Karpas-422 (cell line): ENCODE data around the gene CHD9NB. TPM values are rescaled to one million over a fixed set of nuclear protein-coding genes. Genes with fewer than 3 reads are reported as not detected.
"Not testable (repeated sequence)": the region's sequence is repeated elsewhere in the genome, so short reads cannot be mapped to it uniquely, and the experiment has no call there.

Experiments
- DNase-seq: peaks from one replicate; pipeline ENCODE4 v3.0.0-alpha.2; 2015
- H2AFZ ChIP-seq: fragments of 200-600 bp; sonication (generic); 2 replicates; pipeline ENCODE4 v1.6.1; 2014; ENCODE audit warnings: antibody characterized with exemption, low read length, mixed read lengths
- H3K27ac ChIP-seq: fragments of 200-600 bp; sonication (generic); 2 replicates; pipeline ENCODE4 v1.5.1; 2014; ENCODE audit warnings: mild to moderate bottlenecking, low read length, moderate library complexity
- H3K27me3 ChIP-seq: fragments of 200-600 bp; sonication (generic); 2 replicates; pipeline ENCODE4 v1.6.1; 2014; ENCODE audit warnings: low read length, mixed read lengths
- H3K36me3 ChIP-seq: fragments of 200-600 bp; sonication (generic); 2 replicates; pipeline ENCODE4 v1.6.1; 2014; ENCODE audit warnings: low read length, mixed read lengths; ENCODE audit not compliant: insufficient read depth
- H3K4me1 ChIP-seq: fragments of 200-600 bp; sonication (generic); 2 replicates; pipeline ENCODE4 v1.6.1; 2014; ENCODE audit warnings: mild to moderate bottlenecking, low read length, mixed read lengths
- H3K4me2 ChIP-seq: fragments of 200-600 bp; sonication (generic); 2 replicates; pipeline ENCODE4 v1.6.1; 2014; ENCODE audit warnings: low read length, low read depth, mild to moderate bottlenecking; ENCODE audit not compliant: poor library complexity, severe bottlenecking
- H3K4me3 ChIP-seq: fragments of 200-600 bp; sonication (generic); 2 replicates; pipeline ENCODE4 v1.5.1; 2014; ENCODE audit warnings: mild to moderate bottlenecking, antibody characterized with exemption, low read length, mixed read lengths
- H3K79me2 ChIP-seq: fragments of 200-600 bp; sonication (generic); 2 replicates; pipeline ENCODE4 v1.6.1; 2014; ENCODE audit warnings: mild to moderate bottlenecking, low read length, mixed read lengths
- H3K9ac ChIP-seq: fragments of 200-600 bp; sonication (generic); 2 replicates; pipeline ENCODE4 v1.6.0; 2014; ENCODE audit warnings: low read length
- H3K9me2 ChIP-seq: fragments of 200-600 bp; sonication (generic), shearing (Covaris generic); replicated peaks from 2 replicates; pipeline ENCODE4 v1.6.0; 2014; ENCODE audit warnings: mild to moderate bottlenecking, low read length, moderate library complexity; ENCODE audit not compliant: insufficient read depth
- H3K9me3 ChIP-seq: fragments of 300-700, 200-600 bp; sonication (generic); 2 replicates; pipeline ENCODE4 v1.6.1; 2014; ENCODE audit warnings: low read length, mixed read lengths
- H4K20me1 ChIP-seq: fragments of 200-600 bp; sonication (generic); 2 replicates; pipeline ENCODE4 v1.6.1; 2014; ENCODE audit warnings: mild to moderate bottlenecking, antibody characterized with exemption, low read length, low read depth; ENCODE audit not compliant: insufficient read depth
- total RNA-seq: library from RNA; depleted of rRNA; stranded (reverse); fragments of >200 nt; shearing (Covaris generic); gene quantifications from 2 replicates; pipeline ENCODE4 v1.2.3, GENCODE V29; 2014; ENCODE audit warnings: low replicate concordance

The CHD9NB gene
- total RNA-seq, 1 experiment from 2014 or later: not detected

DNA sequence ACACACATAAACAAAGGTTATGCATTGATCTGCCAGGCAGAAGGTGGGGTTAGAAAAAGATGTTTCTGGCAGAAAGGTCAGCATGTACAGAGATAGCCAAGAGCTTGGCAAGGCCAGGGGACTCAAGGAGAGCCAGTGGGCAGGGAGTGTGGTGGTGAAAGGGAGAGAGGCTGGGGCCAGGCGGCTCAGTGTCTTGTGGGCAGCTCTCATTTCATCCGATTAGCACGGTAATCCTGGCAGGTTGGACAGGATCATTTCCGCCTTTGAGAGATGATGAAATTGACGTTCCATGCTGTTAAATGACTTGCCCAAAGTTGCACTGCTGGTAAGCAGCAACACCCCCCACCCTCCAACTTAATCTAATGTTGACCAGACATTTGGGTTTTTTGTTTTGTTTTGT, 5.7 kb upstream of the CHD9NB start:
- no peaks in the 10 kb centered on the region for H3K9me2 ChIP-seq
- H2AFZ ChIP-seq: no peak overlapping the region
- H4K20me1 ChIP-seq: no peaks in the 10 kb centered on the region
- H3K4me3 ChIP-seq: no peak overlapping the region
- H3K9me3 ChIP-seq: no peaks in the 10 kb centered on the region
- peaks cover 58% of the 10 kb centered on the region for H3K4me1 ChIP-seq
- no peak overlapping the region for H3K9ac ChIP-seq
- H3K79me2 ChIP-seq: peaks cover 83% of the 10 kb centered on the region
- no peaks in the 10 kb centered on the region for H3K27me3 ChIP-seq
- no peak overlapping the region for H3K4me2 ChIP-seq
- H3K36me3 ChIP-seq: no peaks in the 10 kb centered on the region
- no peak overlapping the region for H3K27ac ChIP-seq
- no peak for DNase-seq

DNA sequence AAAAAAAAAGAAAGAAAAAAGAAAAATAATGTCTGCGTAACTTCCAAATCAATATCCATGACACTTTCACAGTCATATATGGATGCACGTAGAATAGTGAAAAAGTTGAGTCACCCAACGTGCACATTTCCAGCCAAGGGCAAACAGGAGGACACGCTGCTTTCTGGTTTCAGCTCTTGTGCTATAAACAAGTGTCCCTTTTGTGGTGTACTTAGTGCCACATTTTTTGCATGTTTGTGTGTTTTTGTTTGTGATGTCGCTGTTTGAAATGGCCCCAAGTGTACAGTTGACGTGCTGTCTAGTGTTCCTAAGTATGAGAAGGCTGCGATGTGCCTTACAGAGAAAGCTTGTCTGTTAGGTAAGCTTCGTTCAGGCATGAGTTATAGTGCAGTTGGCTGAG, 5.0 kb upstream of the CHD9NB start:
- Histone ChIP-seq H3K4me3 (no peak overlapping the region), H3K4me2 (peak overlapping the region; percentile 14), H3K36me3 (no peaks in the 10 kb centered on the region), H3K9me3 (no peaks in the 10 kb centered on the region), H3K9me2 (no peaks in the 10 kb centered on the region), H2AFZ (no peak overlapping the region), H3K79me2 (peaks cover 78% of the 10 kb centered on the region), H3K4me1 (peaks cover 54% of the 10 kb centered on the region), H3K9ac (no peak overlapping the region), H4K20me1 (no peaks in the 10 kb centered on the region), H3K27me3 (no peaks in the 10 kb centered on the region), H3K27ac (no peak overlapping the region)
- no peak for DNase-seq

- H3K27ac ChIP-seq: peak overlapping the region; percentile 65
- H3K9me3 ChIP-seq: no peaks in the 10 kb centered on the region
- H3K4me2 ChIP-seq: peak overlapping the region; percentile 91
- no peaks in the 10 kb centered on the region for H3K9me2 ChIP-seq
- peak overlapping the region; percentile 90 for H3K9ac ChIP-seq
- no peaks in the 10 kb centered on the region for H3K36me3 ChIP-seq
- H3K79me2 ChIP-seq: peaks cover 65% of the 10 kb centered on the region
- no peak for DNase-seq
- H3K4me3 ChIP-seq: peak overlapping the region; percentile 91
- H3K4me1 ChIP-seq: peaks cover 42% of the 10 kb centered on the region
- no peaks in the 10 kb centered on the region for H3K27me3 ChIP-seq
- no peaks in the 10 kb centered on the region for H4K20me1 ChIP-seq
- H2AFZ ChIP-seq: no peak overlapping the region
Measured at GRCh38 chr16:53056392-53056881, 3.7 kb upstream of the CHD9NB start.

GRCh38 chr16:53055541-53056391, 3.1 kb upstream of the CHD9NB start:
- H3K36me3 ChIP-seq: no peaks in the 10 kb centered on the region
- H2AFZ ChIP-seq: peak overlapping the region; percentile 84; the same call in 1 of the 2 replicates
- H3K9me2 ChIP-seq: no peaks in the 10 kb centered on the region
- H3K9me3 ChIP-seq: no peaks in the 10 kb centered on the region
- H3K27me3 ChIP-seq: no peaks in the 10 kb centered on the region
- DNase-seq: peak; percentile 68
- H3K4me3 ChIP-seq: peak overlapping the region; percentile 91
- peak overlapping the region; percentile 65 for H3K27ac ChIP-seq
- peaks cover 35% of the 10 kb centered on the region for H3K4me1 ChIP-seq
- no peaks in the 10 kb centered on the region for H4K20me1 ChIP-seq
- H3K79me2 ChIP-seq: peaks cover 59% of the 10 kb centered on the region
- peak overlapping the region; percentile 90 for H3K9ac ChIP-seq
- peak overlapping the region; percentile 91 for H3K4me2 ChIP-seq

- Histone ChIP-seq H4K20me1 (no peaks in the 10 kb centered on the region), H3K4me3 (peak within 1 kb of the TSS; percentile 91), H3K9ac (peak within 1 kb of the TSS; percentile 90), H3K27me3 (no peaks in the 10 kb centered on the region), H3K79me2 (peaks cover 50% of the 10 kb centered on the region), H3K4me2 (peak within 1 kb of the TSS; percentile 91), H3K27ac (peak within 1 kb of the TSS; percentile 65), H3K36me3 (no peaks in the 10 kb centered on the region), H2AFZ (peak within 1 kb of the TSS; percentile 84; the same call in 1 of the 2 replicates), H3K9me3 (no peaks in the 10 kb centered on the region), H3K9me2 (no peaks in the 10 kb centered on the region), H3K4me1 (peaks cover 30% of the 10 kb centered on the region)
- peak; percentile 95 for DNase-seq
Measured at GRCh38 chr16:53054670-53055485, 2.2 kb upstream of the CHD9NB start, which contains the start of gene CHD9. Gene CHD9, plus strand, starts transcription at chr16:53054991. Its CDS starts 101,099 bp downstream, at chr16:53156090.

DNA sequence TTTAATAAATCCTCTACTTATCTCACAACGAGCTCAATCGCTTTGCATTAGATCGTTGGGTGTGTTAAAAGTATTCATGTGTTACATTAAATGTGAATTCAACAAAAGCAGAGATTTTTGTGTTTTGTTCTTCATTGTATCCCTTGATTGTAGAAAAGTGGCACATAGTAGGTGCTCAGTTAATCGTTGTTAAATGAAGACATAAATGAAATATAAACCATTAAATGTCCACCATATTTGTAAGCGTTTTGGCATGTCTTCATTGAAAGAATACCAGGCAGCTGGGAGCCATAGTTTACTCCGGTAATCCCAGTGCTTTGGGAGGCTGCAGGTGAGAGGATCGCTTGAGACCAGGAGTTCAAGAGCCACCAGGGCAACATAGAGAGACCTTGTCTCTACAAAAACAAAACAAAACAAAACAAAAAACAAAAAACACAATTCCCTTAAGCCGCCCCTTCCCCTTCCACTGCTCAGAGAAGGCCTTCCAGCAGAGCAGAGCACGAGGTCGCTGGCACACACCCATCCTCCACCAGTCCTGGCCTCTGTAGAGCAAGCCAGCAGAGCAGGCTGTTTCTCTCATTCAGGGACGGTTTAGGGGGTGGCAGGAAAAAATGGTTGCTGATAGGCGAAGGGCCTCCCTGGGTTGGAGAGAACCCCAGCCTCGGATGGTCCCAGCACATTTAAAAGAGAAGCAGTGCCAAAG, 1.4 kb upstream of the CHD9NB start:
- Histone ChIP-seq H2AFZ (peak overlapping the region; percentile 84; the same call in 1 of the 2 replicates), H3K27ac (no peak overlapping the region), H3K4me2 (peak overlapping the region; percentile 91), H3K36me3 (no peaks in the 10 kb centered on the region), H3K4me3 (peak overlapping the region; percentile 91), H3K27me3 (no peaks in the 10 kb centered on the region), H3K9me3 (no peaks in the 10 kb centered on the region), H3K79me2 (peaks cover 42% of the 10 kb centered on the region), H3K9me2 (no peaks in the 10 kb centered on the region), H4K20me1 (no peaks in the 10 kb centered on the region), H3K9ac (peak overlapping the region; percentile 90), H3K4me1 (peaks cover 30% of the 10 kb centered on the region)
- DNase-seq: peak; percentile 76

- not testable (repeated sequence) for H3K4me2 ChIP-seq, H3K27me3 ChIP-seq, H2AFZ ChIP-seq, H3K9me2 ChIP-seq, H3K9me3 ChIP-seq, H3K4me3 ChIP-seq, H3K9ac ChIP-seq, H3K27ac ChIP-seq, DNase-seq, H3K36me3 ChIP-seq, H4K20me1 ChIP-seq
- Histone ChIP-seq H3K79me2 (peaks cover 14% of the 10 kb centered on the region), H3K4me1 (peaks cover 15% of the 10 kb centered on the region)
Measured at GRCh38 chr16:53051255-53051654, 1.4 kb downstream of the CHD9NB start.
